ENCODE results near the gene PBXIP1.

GRCh38 chr1:154975409-154976059 is 19.6 kb upstream of the PBXIP1 start:
- no peak for TF ChIP-seq CSDC2 (CRISPR knock-in tag; IDR thresholded peaks at IDR 0.05)
- no peak for TF ChIP-seq PATZ1 (CRISPR knock-in tag; IDR thresholded peaks at IDR 0.05; ENCODE audit: borderline replicate concordance)
- no peak for TF ChIP-seq ARNTL (CRISPR knock-in tag; IDR thresholded peaks at IDR 0.05; ENCODE audit: borderline replicate concordance, low read depth)
- no peak for TF ChIP-seq ZNF70 (CRISPR knock-in tag; IDR thresholded peaks at IDR 0.05)
- TF ChIP-seq ZC3H10 (CRISPR knock-in tag; IDR thresholded peaks at IDR 0.05), result no peak
- no peak for TF ChIP-seq ZNF565 (CRISPR knock-in tag; conservative IDR thresholded peaks at IDR 0.05; ENCODE audit: low read depth)
- TF ChIP-seq BACH2 (CRISPR knock-in tag; IDR thresholded peaks at IDR 0.05; ENCODE audit: borderline replicate concordance), result no peak
- no peak for TF ChIP-seq ESRRG (CRISPR knock-in tag; IDR thresholded peaks at IDR 0.05)
- no peak for TF ChIP-seq CSRNP3 (CRISPR knock-in tag; IDR thresholded peaks at IDR 0.05)
- no peak for TF ChIP-seq RARB (CRISPR knock-in tag; IDR thresholded peaks at IDR 0.05)
- no peak for TF ChIP-seq ZFP30 (CRISPR knock-in tag; IDR thresholded peaks at IDR 0.05)
- TF ChIP-seq SNAI2 (CRISPR knock-in tag; IDR thresholded peaks at IDR 0.05), result no peak

Measured in SK-N-SH treated with all-trans-retinoic acid at 6 μM for 48 hours (cell line).